Measurements from ENCODE around the gene LTB4R. TPM values are rescaled to one million over a fixed set of nuclear protein-coding genes. Genes with fewer than 3 reads are reported as not detected.

LTB4R gene
- total and polyA plus RNA-seq, 2 donors from 2014 or later = 4.6 to 9.3 TPM

DNA sequence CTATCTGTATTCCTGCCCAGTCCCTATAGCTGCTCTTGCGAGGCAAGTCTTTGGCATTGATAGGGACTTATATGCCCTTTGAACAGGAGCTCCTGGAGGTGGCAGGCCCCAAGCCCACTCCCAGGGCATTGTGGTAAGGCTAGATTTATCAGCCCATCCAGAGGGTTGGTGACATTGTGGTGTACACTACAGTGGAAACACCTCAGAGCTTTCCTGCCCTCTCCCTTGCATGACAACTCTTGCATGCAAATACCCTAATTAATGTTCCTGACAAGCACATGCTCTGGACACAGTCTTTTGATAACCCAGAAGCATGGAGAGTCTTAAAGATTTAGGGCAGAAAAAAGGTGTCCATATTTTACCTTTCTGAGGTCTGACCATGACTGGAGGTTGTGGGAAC is 29.3 kb downstream of the LTB4R start:
- Histone ChIP-seq H3K9me3 (ENCODE audit: control insufficient read depth in 2 of 3, insufficient read depth in 1 of 3, low read length in 3 of 3) (no peaks in the 10 kb centered on the region), H3K27ac (ENCODE audit: low read depth in 2 of 2, low read length in 2 of 2) (no peak overlapping the region), H3K36me3 (ENCODE audit: control insufficient read depth in 2 of 3, insufficient read depth in 3 of 3, low read length in 3 of 3) (no peaks in the 10 kb centered on the region), H3K4me1 (ENCODE audit: control insufficient read depth in 2 of 3, insufficient read depth in 2 of 3, low read depth in 1 of 3, low read length in 3 of 3) (peaks cover 0 to 9% (median 0%) of the 10 kb centered on the region in 3 donors), H3K9ac (ENCODE audit: low read length in 3 of 3) (no peak overlapping the region), H3K27me3 (ENCODE audit: control insufficient read depth, insufficient read depth, low read length) (no peaks in the 10 kb centered on the region), H3K4me3 (ENCODE audit: low read length in 3 of 3) (no peak overlapping the region)
- TF ChIP-seq, protein P1, sequence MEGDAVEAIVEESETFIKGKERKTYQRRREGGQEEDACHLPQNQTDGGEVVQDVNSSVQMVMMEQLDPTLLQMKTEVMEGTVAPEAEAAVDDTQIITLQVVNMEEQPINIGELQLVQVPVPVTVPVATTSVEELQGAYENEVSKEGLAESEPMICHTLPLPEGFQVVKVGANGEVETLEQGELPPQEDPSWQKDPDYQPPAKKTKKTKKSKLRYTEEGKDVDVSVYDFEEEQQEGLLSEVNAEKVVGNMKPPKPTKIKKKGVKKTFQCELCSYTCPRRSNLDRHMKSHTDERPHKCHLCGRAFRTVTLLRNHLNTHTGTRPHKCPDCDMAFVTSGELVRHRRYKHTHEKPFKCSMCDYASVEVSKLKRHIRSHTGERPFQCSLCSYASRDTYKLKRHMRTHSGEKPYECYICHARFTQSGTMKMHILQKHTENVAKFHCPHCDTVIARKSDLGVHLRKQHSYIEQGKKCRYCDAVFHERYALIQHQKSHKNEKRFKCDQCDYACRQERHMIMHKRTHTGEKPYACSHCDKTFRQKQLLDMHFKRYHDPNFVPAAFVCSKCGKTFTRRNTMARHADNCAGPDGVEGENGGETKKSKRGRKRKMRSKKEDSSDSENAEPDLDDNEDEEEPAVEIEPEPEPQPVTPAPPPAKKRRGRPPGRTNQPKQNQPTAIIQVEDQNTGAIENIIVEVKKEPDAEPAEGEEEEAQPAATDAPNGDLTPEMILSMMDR (IDR thresholded peaks at IDR 0.05; ENCODE audit: borderline replicate concordance, extremely low read depth, insufficient read depth) = no peak
- FAIRE-seq = no peak
- intact Hi-C loops (cut with DNase I) = no loop called here
- DNase-seq = no peak

DNA sequence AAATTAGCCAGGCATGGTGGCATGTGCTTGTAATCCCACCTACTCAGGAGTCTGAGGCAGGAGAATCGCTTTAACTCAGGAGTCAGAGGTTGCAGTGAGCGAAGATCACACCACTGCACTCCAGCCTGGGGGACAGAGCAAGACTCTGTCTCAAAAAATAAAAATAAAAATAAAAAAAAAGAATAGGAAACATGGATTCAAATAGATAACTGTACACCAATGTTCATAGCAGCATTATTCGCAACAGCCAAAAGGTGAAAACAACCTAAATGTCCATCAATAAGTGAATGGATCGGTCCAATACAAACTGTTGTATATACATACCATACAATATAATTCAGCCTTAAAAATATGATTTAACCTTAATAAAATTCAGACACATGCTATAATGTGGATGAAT is 31.6 kb downstream of the LTB4R start:
- Histone ChIP-seq H3K27me3 (ENCODE audit: control insufficient read depth, insufficient read depth, low read length) (no peaks in the 10 kb centered on the region), H3K9me3 (ENCODE audit: control insufficient read depth in 2 of 3, insufficient read depth in 1 of 3, low read length in 3 of 3) (no peaks in the 10 kb centered on the region), H3K36me3 (ENCODE audit: control insufficient read depth in 2 of 3, insufficient read depth in 3 of 3, low read length in 3 of 3) (no peaks in the 10 kb centered on the region), H3K4me3 (ENCODE audit: low read length in 3 of 3) (no peak overlapping the region), H3K9ac (ENCODE audit: low read length in 3 of 3) (no peak overlapping the region), H3K4me1 (ENCODE audit: control insufficient read depth in 2 of 3, insufficient read depth in 2 of 3, low read depth in 1 of 3, low read length in 3 of 3) (peaks cover 0 to 9% (median 0%) of the 10 kb centered on the region in 3 donors), H3K27ac (ENCODE audit: low read depth in 2 of 2, low read length in 2 of 2) (no peak overlapping the region)
- intact Hi-C loops (cut with DNase I) = no loop called here
- FAIRE-seq (no peak), DNase-seq (no peak)
- TF ChIP-seq, protein P1 (IDR thresholded peaks at IDR 0.05; ENCODE audit: borderline replicate concordance, extremely low read depth, insufficient read depth) = no peak

DNA sequence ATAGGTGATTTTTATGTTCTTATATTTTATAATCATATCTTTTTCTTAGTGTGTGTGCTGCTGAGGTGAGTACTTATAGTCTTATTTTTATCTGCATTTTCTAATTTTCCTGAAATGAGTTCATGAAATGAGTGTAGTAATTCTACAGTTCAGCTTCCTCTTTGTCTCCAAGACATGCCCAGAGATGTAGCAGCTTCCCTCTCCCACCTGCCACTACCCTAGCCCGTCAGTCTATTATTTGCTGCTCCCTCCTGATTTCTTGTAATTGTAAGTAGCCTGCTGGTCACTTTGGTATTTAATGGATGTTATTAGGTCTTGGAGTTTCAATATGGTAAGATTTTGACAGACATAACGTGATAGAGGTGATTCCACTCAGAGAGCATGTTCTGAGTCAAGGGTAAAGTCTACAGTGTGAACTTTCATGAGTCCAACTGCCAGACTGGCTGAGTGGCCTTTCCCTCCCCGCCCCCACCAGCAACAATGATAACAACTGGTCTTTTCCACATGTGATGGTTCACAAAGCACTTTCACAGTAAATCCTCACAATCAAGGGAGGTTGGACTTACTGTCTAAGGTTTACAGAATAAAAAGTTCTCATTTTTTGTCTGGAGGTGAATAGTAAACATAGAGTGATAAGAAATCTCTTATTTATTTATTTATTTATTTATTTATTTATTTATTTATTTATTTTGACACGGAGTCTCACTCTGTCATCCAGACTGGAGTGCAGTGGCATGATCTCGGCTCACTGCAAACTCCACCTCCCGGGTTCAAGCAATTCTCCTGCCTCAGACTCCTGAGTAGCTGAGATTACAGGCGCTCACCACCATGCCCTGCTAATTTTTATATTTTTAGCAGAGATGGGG is 32.7 kb downstream of the LTB4R start:
- Histone ChIP-seq H3K4me1 (ENCODE audit: control insufficient read depth in 2 of 3, insufficient read depth in 2 of 3, low read depth in 1 of 3, low read length in 3 of 3) (peaks cover 0 to 3% (median 0%) of the 10 kb centered on the region in 3 donors), H3K27me3 (ENCODE audit: control insufficient read depth, insufficient read depth, low read length) (no peaks in the 10 kb centered on the region), H3K36me3 (ENCODE audit: control insufficient read depth in 2 of 3, insufficient read depth in 3 of 3, low read length in 3 of 3) (no peaks in the 10 kb centered on the region), H3K9me3 (ENCODE audit: control insufficient read depth in 2 of 3, insufficient read depth in 1 of 3, low read length in 3 of 3) (no peaks in the 10 kb centered on the region), H3K4me3 (ENCODE audit: low read length in 3 of 3) (no peak overlapping the region), H3K27ac (ENCODE audit: low read depth in 2 of 2, low read length in 2 of 2) (no peak overlapping the region), H3K9ac (ENCODE audit: low read length in 3 of 3) (no peak overlapping the region)
- DNase-seq = no peak
- intact Hi-C loops (cut with DNase I) = no loop called here
- TF ChIP-seq, protein P1 (IDR thresholded peaks at IDR 0.05; ENCODE audit: borderline replicate concordance, extremely low read depth, insufficient read depth) = no peak
- FAIRE-seq = no peak
